Loucy (cell line): ENCODE measurements around the gene IARS2.

Experiments
- EZH2phosphoT487 ChIP-seq: fragments of 200-600 bp; IDR thresholded peaks from 2 replicates; pipeline ENCODE4 v1.6.1; 2018; ENCODE audit warnings: antibody characterized with exemption, mild to moderate bottlenecking, moderate library complexity, borderline replicate concordance
- TF ChIP-seq, protein P1 (sequence below): fragments of 200-600 bp; sonication (generic); conservative IDR thresholded peaks from 2 replicates; pipeline ENCODE4 v1.5.1; 2014; ENCODE audit warnings: mild to moderate bottlenecking, antibody characterized with exemption, low read length

DNA sequence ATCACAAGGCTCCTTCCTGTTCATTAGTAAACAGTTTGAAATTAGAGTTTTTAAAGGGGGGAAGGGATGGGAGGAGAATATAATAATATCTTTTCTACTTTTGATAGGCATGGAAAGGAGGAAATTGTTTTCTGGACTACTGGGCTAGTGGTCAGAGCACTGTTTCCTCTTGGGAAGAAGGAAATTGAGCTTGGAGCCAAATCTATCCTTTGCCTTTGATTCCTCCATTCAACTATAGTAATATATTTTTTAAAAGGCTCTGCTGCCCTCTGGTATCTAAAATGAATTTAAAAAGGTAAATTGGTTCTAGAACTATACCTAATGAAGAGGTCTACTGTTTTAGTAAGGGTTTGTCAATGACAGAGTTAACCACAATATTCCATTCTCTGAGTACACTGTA, 5.9 kb downstream of the IARS2 start:
- TF ChIP-seq, protein P1, sequence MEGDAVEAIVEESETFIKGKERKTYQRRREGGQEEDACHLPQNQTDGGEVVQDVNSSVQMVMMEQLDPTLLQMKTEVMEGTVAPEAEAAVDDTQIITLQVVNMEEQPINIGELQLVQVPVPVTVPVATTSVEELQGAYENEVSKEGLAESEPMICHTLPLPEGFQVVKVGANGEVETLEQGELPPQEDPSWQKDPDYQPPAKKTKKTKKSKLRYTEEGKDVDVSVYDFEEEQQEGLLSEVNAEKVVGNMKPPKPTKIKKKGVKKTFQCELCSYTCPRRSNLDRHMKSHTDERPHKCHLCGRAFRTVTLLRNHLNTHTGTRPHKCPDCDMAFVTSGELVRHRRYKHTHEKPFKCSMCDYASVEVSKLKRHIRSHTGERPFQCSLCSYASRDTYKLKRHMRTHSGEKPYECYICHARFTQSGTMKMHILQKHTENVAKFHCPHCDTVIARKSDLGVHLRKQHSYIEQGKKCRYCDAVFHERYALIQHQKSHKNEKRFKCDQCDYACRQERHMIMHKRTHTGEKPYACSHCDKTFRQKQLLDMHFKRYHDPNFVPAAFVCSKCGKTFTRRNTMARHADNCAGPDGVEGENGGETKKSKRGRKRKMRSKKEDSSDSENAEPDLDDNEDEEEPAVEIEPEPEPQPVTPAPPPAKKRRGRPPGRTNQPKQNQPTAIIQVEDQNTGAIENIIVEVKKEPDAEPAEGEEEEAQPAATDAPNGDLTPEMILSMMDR, result no peak
- no peak for TF ChIP-seq EZH2phosphoT487
